NB4 (cell line): ENCODE measurements around the gene FLNC.

ENCODE experiments used
- DNase-seq: peaks from one replicate; pipeline ENCODE4 v3.0.0; 2010; ENCODE audit warnings: low read depth
- H3K4me3 ChIP-seq: one replicate; pipeline ENCODE4 v1.5.1; 2011; ENCODE audit warnings: mild to moderate bottlenecking, low read depth, low read length, moderate library complexity
- MYC ChIP-seq: IDR thresholded peaks from 2 replicates; pipeline ENCODE4 v1.6.1; 2011; ENCODE audit warnings: low read depth, low read length
- POLR2A ChIP-seq: IDR thresholded peaks from 2 replicates; pipeline ENCODE4 v1.6.1; 2011; ENCODE audit warnings: mild to moderate bottlenecking; ENCODE audit not compliant: insufficient read length; ENCODE audit errors: extremely low read depth
- TF ChIP-seq, protein P1 (sequence below): IDR thresholded peaks from 2 replicates; pipeline ENCODE4 v1.6.1; 2011; ENCODE audit warnings: low read depth, low read length
- TF ChIP-seq, protein P2 (sequence below): IDR thresholded peaks from one replicate; pipeline ENCODE4 v1.5.1; 2012; ENCODE audit warnings: low read depth, low read length

The FLNC gene

DNA sequence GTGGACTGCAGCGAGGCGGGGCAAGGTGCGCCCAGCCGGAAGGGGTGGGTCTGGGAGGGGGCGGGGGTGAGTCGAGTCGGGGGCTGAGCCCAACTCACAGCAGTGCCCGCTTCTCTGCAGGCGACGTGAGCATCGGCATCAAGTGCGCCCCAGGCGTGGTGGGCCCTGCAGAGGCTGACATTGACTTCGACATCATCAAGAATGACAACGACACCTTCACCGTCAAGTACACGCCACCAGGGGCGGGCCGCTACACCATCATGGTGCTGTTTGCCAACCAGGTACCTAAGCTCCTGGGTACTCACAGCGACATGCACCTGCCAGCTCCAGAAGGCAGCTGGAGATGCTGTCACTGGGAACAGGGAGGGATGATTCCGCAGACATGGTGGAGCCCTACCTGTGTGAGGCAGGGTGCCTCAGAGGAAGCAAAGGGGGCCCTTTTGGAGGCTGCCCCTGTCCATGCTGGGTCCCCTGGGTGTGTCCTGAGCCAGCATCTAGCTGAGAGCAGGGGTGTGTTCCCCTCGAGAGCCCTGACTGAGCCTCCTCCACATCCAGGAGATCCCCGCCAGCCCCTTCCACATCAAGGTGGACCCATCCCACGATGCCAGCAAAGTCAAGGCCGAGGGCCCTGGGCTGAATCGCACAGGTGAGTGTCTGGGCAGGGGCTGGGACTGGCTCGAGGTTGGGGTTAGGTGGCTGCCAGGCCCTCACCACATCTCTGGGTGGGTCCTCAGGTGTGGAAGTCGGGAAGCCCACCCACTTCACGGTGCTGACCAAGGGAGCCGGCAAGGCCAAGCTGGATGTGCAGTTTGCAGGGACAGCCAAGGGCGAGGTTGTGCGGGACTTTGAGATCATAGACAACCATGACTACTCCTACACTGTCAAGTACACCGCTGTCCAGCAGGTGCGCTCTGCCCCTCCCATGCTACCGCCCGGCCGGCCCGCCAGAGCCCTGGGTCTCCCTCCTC lies 12.8 kb downstream of the FLNC start:
- DNase-seq: no peak

DNA sequence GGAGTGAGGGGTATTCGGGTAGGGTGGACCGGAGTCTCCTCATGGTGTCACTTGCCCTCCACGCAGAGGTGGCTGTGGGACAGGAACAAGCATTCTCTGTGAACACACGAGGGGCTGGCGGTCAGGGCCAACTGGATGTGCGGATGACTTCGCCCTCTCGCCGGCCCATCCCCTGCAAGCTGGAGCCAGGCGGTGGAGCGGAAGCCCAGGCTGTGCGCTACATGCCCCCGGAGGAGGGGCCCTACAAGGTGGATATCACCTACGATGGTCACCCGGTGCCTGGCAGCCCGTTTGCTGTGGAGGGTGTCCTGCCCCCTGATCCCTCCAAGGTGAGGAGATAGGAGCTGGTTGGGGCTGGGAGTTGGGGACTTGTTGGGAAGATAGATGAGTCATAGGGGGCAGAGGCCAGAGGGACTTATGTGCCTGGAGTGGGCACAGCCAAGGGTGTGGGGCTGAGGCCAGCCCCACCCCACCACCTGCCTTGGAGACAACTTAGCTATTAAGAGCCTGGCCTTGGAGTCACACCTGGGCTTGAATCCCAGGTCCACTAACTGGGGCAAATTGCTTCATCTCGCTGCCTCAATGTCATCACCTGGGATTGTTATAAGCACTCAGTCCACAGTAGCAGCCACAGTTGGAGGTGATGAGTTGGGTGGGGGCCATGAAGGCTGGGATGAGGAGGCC lies 13.9 kb downstream of the FLNC start:
- no peak for DNase-seq
- TF ChIP-seq, protein P1, sequence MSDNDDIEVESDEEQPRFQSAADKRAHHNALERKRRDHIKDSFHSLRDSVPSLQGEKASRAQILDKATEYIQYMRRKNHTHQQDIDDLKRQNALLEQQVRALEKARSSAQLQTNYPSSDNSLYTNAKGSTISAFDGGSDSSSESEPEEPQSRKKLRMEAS: no peak
- TF ChIP-seq, protein P2, sequence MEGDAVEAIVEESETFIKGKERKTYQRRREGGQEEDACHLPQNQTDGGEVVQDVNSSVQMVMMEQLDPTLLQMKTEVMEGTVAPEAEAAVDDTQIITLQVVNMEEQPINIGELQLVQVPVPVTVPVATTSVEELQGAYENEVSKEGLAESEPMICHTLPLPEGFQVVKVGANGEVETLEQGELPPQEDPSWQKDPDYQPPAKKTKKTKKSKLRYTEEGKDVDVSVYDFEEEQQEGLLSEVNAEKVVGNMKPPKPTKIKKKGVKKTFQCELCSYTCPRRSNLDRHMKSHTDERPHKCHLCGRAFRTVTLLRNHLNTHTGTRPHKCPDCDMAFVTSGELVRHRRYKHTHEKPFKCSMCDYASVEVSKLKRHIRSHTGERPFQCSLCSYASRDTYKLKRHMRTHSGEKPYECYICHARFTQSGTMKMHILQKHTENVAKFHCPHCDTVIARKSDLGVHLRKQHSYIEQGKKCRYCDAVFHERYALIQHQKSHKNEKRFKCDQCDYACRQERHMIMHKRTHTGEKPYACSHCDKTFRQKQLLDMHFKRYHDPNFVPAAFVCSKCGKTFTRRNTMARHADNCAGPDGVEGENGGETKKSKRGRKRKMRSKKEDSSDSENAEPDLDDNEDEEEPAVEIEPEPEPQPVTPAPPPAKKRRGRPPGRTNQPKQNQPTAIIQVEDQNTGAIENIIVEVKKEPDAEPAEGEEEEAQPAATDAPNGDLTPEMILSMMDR: no peak
- no peak for TF ChIP-seq POLR2A
- no peak for TF ChIP-seq MYC
- H3K4me3 ChIP-seq: no peak overlapping the region

More for the DNA sequence above, 12.8 kb downstream of the FLNC start:
- TF ChIP-seq, protein P1: no peak
- TF ChIP-seq MYC (no peak), POLR2A (no peak)
- TF ChIP-seq, protein P2: no peak
- no peak overlapping the region for H3K4me3 ChIP-seq

DNA sequence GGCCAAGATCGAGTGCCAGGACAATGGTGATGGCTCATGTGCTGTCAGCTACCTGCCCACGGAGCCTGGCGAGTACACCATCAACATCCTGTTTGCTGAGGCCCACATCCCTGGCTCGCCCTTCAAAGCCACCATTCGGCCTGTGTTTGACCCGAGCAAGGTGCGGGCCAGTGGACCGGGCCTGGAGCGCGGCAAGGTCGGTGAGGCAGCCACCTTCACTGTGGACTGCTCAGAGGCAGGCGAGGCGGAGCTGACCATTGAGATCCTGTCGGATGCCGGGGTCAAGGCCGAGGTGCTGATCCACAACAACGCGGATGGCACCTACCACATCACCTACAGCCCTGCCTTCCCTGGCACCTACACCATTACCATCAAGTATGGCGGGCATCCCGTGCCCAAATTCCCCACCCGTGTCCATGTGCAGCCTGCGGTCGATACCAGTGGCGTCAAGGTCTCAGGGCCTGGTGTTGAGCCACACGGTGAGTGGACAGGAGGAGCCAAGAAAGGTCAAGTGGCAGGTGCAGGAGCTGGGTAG lies 14.6 kb downstream of the FLNC start:
- H3K4me3 ChIP-seq: no peak overlapping the region
- TF ChIP-seq, protein P2: no peak
- TF ChIP-seq POLR2A (no peak), MYC (no peak)
- TF ChIP-seq, protein P1: no peak
- DNase-seq: no peak

DNA sequence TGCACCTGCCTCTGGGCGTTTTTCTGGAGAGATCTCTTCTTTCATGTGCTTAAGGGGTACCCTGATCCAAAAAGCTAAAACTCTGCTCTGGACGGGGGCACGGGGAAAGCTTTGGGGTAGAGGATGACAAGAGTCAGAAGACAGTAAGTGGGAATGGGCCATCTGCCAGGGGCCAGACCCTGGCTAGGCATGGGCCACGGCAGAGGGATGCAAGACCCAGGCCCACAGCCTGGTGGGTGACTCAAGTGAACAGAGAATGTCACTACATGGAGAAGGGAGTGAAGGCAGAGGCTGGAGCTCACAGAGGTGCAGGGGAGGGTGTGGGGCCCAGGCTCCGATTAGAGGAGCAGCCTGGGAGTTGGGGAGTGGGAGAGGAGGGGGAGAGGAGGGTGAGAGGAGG lies 15.3 kb downstream of the FLNC start:
- H3K4me3 ChIP-seq: no peak overlapping the region
- TF ChIP-seq, protein P2: no peak
- TF ChIP-seq POLR2A: no peak
- TF ChIP-seq MYC: no peak
- TF ChIP-seq, protein P1: no peak
- no peak for DNase-seq

DNA sequence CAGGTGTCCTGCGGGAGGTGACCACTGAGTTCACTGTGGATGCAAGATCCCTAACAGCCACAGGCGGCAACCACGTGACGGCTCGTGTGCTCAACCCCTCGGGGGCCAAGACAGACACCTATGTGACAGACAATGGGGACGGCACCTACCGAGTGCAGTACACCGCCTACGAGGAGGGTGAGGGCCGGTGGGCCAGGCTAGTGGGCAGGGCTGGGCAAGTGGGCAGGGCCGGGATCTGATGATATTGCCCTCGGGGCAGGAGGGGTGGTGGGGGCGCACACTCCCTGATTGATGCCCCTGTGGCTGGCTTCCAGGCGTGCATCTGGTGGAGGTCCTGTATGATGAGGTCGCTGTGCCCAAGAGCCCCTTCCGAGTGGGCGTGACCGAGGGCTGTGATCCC lies 15.8 kb downstream of the FLNC start:
- TF ChIP-seq, protein P2: no peak
- TF ChIP-seq, protein P1: no peak
- TF ChIP-seq POLR2A (no peak), MYC (no peak)
- no peak overlapping the region for H3K4me3 ChIP-seq
- no peak for DNase-seq
